GDM1 (cell line): ENCODE data around the gene SPINK2.

ENCODE experiments used
- DNase-seq: peaks from one replicate; lab custom pipeline; 2025; lab: John Stamatoyannopoulos, UW

Gene SPINK2

DNA sequence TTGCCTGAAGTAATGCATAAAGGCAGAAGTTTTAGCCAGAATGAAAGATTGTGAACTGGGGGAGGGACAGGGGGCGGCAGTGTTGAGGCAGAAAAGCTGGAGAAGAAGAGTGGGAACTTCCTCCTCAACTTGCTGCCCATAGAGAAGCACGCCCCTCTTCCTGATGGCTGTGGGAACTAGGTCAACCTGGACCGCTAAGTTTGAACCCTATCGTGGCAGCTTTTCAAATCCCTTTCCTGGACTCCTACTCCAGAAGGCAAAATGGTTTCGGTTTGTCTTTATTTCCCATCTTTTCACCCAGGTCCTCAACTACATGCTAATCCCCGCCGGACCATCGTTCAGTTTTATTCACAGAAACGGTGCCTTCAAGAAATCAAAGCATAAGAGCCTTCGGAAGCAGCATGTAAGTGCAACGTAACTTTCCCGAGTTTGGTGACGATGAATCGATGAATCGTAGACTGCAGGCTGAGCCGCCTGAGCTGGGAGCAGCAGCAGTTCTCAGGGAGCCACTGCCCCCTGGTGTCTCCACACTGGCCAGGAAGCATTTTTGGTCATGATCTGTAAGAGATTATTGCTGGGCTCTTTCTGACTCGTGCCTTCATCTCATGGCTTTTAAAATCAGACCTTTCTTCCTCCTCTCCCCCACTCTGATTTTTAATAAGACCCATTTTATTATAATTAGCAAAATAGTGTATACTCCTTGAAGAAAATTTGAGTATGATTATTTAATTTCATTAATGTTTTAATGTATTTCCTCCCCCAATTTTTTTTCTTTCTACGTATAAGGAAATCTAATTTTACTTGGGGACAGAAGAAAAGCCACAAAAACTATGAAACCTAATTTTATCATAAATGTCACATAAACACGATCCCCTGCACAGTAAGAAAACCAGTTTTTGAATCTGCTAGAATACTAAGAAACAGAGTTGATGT is 21.4 kb downstream of the SPINK2 start:
- DNase-seq = peak; percentile 88

GRCh38 chr4:56799161-56799759 is 22.2 kb downstream of the SPINK2 start:
- no peak for DNase-seq

DNA sequence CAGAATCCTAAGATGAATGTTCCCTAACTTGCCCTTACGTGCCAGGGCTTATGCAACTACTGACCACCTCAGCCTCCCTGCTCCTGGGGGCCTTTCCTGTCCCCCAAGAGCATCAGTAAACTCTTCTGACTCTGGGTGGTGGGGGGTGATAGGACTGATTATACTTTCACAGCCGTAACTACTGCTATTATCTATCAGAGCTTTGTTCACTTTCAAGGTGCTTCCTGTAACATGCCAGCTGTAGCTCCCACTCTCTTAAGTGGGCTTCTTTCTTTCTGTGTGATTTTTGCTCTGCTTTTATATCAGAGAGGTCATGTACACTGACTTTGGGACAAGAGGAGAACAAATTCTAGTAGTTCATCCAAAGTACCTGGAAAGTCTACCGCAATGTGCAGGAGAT is 25.3 kb downstream of the SPINK2 start:
- no peak for DNase-seq

GRCh38 chr4:56791316-56791715 is 30.2 kb downstream of the SPINK2 start:
- no peak for DNase-seq

DNA sequence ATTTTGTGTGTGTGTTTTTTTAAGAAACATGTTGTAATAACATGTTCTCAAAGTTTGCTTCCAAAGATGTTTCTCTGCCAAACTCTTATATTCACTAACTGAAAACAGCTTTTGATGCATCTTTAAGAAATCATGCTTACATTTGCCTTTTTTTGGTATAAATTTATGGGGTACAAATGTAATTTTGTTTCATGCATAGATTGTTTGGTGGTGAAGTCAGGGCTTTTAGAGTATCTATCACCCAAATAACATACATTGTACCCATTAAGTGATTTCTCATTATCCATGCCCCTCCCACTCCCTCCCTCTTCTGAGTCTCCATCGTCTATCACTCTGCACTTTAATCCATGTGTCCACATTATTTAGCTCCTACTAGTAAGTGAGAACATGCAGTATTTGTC is 30.8 kb downstream of the SPINK2 start:
- DNase-seq = no peak

DNA sequence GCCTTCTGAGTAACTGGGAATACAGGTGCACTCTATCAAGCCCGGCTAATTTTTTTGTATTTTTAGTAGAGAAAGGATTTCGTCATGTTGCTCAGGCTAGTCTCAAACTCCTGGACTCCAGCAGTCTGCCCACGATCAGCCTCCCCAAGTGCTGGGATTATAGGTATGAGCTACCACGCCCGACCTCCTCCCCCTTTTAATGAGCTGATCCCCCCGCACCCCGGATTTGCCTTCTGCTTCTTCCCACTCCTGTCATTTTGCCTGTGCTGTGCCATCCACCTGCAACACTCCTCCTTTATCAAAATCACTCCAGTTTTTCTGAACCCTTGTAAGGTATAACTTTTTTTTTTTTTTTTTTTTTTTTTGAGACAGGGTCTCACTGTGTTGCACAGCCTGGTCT is 33.4 kb downstream of the SPINK2 start:
- no peak for DNase-seq

DNA sequence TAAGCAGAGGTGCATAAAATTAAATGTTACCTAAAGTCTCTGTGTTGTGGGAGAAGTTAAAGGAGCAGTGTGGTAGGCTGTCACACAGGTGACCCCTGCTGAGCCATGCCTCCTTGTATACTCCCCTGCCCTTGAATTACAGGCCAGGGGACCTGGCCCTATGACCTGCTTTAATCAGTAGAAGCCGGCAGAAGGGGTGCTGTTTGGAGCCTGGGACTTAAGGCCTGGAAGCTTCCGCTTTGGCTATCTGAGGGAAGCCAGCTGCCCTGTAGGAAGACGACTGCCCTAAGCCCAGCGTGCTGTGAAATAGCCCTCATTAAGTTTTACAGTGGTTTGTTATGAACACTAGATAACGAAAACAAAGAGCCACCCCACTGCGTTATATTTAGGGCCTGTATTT is 34.1 kb downstream of the SPINK2 start:
- no peak for DNase-seq

DNA sequence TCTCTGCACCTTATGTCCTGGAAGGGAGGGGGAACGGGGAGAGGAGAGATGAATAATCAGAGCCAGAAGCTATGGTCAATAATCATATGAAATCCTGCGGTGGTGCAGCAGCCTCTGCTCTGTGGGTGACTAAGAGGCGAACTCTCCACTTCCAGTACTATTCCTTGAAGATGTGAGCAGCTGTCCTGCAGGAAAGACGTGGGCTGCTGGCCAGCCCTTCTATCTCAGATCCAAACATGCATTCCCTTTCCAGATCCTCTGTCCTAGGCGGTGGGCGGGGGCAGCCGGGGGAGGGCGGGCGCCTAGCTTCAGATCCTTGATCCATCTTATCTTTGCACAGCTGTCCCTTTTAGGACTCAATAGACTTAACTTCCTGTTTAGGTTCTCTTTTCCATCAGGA is 34.5 kb downstream of the SPINK2 start:
- DNase-seq = no peak

DNA sequence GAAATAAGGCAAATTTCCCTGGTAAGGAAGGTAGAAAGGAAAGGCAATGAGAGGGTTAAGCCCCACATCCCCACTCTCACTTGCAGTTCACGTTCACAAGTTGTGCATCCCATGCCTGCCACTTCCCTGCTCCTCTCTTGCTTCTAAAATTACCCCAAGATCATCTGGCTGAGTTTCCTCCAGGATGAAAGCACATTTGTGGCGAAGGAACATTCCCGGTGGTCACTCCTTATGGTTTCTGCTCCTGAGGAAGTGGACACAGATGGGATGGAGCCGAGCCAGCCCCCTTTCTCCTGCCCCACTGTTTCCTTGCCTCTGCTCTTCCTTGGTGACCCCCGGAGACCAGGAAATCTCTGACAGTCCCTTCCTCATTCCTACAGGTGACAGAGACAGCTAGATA is 37.5 kb downstream of the SPINK2 start:
- DNase-seq = no peak

DNA sequence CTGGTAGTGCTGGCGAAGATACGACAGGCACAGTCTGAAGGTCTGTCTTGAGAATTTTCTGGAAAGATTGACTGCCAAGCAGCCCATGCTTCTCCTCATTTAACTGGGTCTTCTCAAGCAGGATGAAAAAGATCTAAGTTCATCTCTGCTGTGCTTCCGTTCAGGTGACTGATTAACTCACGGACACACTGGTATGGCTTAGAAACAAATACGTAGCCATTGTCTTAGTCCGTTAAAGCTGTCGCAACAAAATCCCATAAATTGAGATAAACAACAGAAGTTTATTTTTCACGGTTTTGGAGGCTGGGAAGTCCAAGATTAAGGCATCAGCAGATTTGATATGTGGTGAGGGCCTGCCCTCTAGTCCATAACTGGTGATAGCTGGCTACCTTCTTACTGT is 39.5 kb downstream of the SPINK2 start:
- no peak for DNase-seq

GRCh38 chr4:56773346-56773745 is 48.2 kb downstream of the SPINK2 start:
- DNase-seq = no peak

- DNase-seq = no peak
Measured at GRCh38 chr4:56772134-56772533, 49.4 kb downstream of the SPINK2 start.

GRCh38 chr4:56768763-56769162 is 52.7 kb downstream of the SPINK2 start:
- no peak for DNase-seq

DNA sequence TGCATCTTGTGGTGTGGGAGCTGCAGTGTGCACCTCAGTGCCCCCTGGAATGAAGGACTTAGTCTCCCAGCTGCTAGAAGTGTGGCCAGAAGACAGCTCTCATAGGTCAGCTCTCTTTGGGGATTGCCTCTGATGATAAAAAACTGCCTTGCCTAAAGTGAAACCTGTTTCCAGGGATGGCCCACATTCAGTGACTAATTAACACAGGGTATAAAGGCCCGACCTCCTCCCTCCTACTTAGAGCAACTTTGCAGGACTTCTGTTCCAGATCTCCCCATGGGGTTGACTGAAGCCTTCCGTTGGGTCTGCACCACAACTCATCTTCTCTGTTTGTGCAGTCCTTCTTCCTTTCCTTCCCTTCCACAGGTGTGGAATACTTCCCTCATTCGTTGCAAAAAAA is 53.2 kb downstream of the SPINK2 start:
- no peak for DNase-seq

DNA sequence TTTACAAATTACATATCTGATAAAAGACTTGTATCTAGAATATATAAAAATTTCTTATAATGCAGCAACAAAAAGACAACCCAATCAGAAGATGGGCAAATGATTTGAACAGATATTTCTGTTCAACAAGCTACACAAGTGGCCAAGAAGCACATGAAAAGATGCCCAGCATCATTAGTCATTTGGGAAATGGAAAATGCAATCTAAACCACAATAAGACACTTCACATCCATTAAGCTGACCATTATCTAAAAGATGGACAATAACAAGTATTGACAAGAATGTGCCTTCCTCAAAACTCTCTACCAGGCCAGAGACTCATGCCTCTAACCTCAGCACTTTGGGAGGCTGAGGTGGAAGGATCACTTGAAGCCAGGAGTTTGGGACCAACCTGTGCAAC is 53.9 kb downstream of the SPINK2 start:
- no peak for DNase-seq

DNA sequence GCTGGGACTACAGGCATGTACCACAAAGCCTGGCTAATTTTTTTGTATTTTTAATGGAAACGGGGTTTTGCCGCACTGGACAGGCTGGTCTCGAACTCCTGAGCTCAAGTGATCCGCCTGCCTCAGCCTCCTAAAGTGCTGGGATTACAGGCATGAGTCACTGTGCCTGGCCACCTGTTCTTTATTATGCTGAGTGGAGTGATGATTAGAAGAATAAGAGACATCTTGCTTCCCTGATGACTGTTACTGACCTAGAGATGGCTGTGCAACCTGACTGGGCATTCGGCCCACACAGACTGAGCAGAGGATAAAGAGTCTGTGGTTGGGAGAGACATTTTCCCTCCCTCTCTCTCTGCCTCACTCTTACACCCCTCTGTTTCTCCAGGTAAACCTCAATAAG is 56.7 kb downstream of the SPINK2 start:
- no peak for DNase-seq

GRCh38 chr4:56764223-56764622 is 57.3 kb downstream of the SPINK2 start:
- no peak for DNase-seq

DNA sequence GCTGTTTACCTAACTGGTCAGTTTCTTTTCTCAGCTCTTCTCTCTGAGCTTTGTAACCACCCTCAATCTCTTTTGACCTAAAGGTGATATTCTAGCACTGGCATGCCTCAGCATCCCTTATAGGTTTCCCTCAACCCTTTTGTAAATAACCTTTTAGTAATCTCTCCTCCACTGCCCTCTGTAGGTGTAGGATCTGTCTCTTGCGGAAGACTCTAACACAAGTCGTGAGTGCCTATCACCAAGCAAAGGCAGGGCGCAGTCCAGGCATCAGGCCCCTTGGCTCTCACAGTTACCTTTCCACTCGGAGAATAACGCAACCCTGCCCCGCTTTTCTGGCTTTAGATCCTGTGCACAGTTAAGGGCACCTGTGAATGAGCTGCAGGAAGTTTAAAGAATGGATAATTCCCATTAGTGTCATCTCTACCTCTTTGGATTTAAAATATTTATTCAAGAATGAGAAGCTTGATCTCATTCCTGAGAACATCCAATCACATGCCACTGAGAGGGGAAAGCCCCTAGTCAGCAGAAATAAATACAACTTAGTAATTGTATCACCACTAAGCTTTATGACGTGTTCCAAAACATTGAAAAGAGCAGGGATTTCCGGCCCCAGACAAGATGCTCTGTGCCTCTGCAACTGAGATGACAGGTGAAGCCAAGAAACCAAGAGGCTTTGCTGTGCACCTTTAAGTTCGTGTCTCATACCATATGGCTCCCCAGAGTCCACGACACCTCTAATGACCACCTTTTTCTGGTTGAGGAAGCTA is 58.8 kb downstream of the SPINK2 start:
- DNase-seq = no peak

GRCh38 chr4:56760183-56760582 is 61.3 kb downstream of the SPINK2 start:
- DNase-seq = no peak
